ENCODE data around the gene CCDC92B.

- TF ChIP-seq CTCF (conservative IDR thresholded peaks at IDR 0.05; ENCODE audit: low read depth, low read length), result no peak
- TF ChIP-seq CEBPB (IDR thresholded peaks at IDR 0.05; ENCODE audit: low read depth, low read length), result no peak
- TF ChIP-seq SMC3 (IDR thresholded peaks at IDR 0.05; ENCODE audit: low read depth, low read length), result no peak
- no peak for TF ChIP-seq RAD21 (IDR thresholded peaks at IDR 0.05; ENCODE audit: low read length)
- no peak for TF ChIP-seq RFX5 (IDR thresholded peaks at IDR 0.05; ENCODE audit: low read depth, low read length)
- TF ChIP-seq POLR2A (IDR thresholded peaks at IDR 0.05; ENCODE audit: low read depth, low read length), result no peak
- no peak for TF ChIP-seq FOS (IDR thresholded peaks at IDR 0.05; ENCODE audit: low read depth, low read length)
- TF ChIP-seq MXI1 (IDR thresholded peaks at IDR 0.05; ENCODE audit: borderline replicate concordance, low read depth, low read length), result no peak
- no peak for TF ChIP-seq ELK1 (IDR thresholded peaks at IDR 0.05; ENCODE audit: borderline replicate concordance, low read depth, low read length)
- TF ChIP-seq MAFK (IDR thresholded peaks at IDR 0.05; ENCODE audit: low read depth, low read length), result no peak
- TF ChIP-seq RCOR1 (IDR thresholded peaks at IDR 0.05; ENCODE audit: insufficient replicate concordance, low read length), result no peak
- no peak for TF ChIP-seq USF2 (IDR thresholded peaks at IDR 0.05; ENCODE audit: low read depth, low read length)
- TF ChIP-seq MAZ (IDR thresholded peaks at IDR 0.05; ENCODE audit: borderline replicate concordance, low read depth, low read length), result no peak
Measured at GRCh38 chr17:2778489-2778888, 29.0 kb upstream of the CCDC92B start.

Data from IMR-90 (cell line).